KMS-11 (cell line): ENCODE measurements around the gene TIFAB.

Experiments used
- H2AFZ ChIP-seq: fragments of 200-600 bp; sonication (generic); 2 replicates; pipeline ENCODE4 v1.6.1; 2016; ENCODE audit warnings: antibody characterized with exemption, mixed run types, low read depth
- H3K27ac ChIP-seq: fragments of 200-600 bp; sonication (generic); 2 replicates; pipeline ENCODE4 v1.6.1; 2016; ENCODE audit warnings: mild to moderate bottlenecking, mixed run types
- H3K27me3 ChIP-seq: fragments of 200-600 bp; sonication (generic); 2 replicates; pipeline ENCODE4 v1.6.1; 2017; ENCODE audit warnings: mild to moderate bottlenecking, low read depth, mixed run types, moderate library complexity; ENCODE audit not compliant: insufficient read depth
- H3K36me3 ChIP-seq: fragments of 200-600 bp; sonication (generic); 2 replicates; pipeline ENCODE4 v1.6.1; 2017; ENCODE audit warnings: mild to moderate bottlenecking, mixed run types; ENCODE audit not compliant: insufficient read depth
- H3K4me1 ChIP-seq: fragments of 200-600 bp; sonication (generic); 2 replicates; pipeline ENCODE4 v1.6.1; 2016; ENCODE audit warnings: mild to moderate bottlenecking, low read depth, mixed run types; ENCODE audit not compliant: poor library complexity, severe bottlenecking
- H3K4me2 ChIP-seq: fragments of 200-600 bp; sonication (generic); 2 replicates; pipeline ENCODE4 v1.7.0; 2016; ENCODE audit warnings: mild to moderate bottlenecking, mixed run types
- H3K4me3 ChIP-seq: fragments of 200-600 bp; sonication (generic); IDR thresholded peaks from 2 replicates; pipeline ENCODE4 v1.6.1; 2017; ENCODE audit warnings: low read depth, low read length, mixed read lengths; ENCODE audit not compliant: insufficient read depth
- H3K79me2 ChIP-seq: fragments of 200-600 bp; sonication (generic); 2 replicates; pipeline ENCODE4 v1.6.1; 2016; ENCODE audit warnings: low read depth, mixed run types; ENCODE audit not compliant: insufficient read depth
- H3K9ac ChIP-seq: fragments of 200-600 bp; sonication (generic); 2 replicates; pipeline ENCODE4 v1.6.1; 2016; ENCODE audit warnings: mild to moderate bottlenecking, mixed run types
- H4K20me1 ChIP-seq: fragments of 200-600 bp; sonication (generic); 2 replicates; pipeline ENCODE4 v1.6.1; 2016; ENCODE audit warnings: mild to moderate bottlenecking, mixed run types; ENCODE audit not compliant: insufficient read depth
- TF ChIP-seq, protein P1 (sequence below): fragments of 200-600 bp; sonication (generic); conservative IDR thresholded peaks from 2 replicates; pipeline ENCODE4 v1.6.1; 2017; ENCODE audit warnings: low read depth, mild to moderate bottlenecking, antibody characterized with exemption, low read length, moderate library complexity, mixed read lengths

Gene TIFAB

GRCh38 chr5:135467871-135468485 is 15.8 kb upstream of the TIFAB start:
- Histone ChIP-seq H3K4me3 (no peak overlapping the region), H3K4me2 (no peak overlapping the region), H3K36me3 (no peaks in the 10 kb centered on the region), H3K27ac (no peak overlapping the region), H3K9ac (no peak overlapping the region), H3K79me2 (no peaks in the 10 kb centered on the region), H3K4me1 (peaks cover 3% of the 10 kb centered on the region), H3K27me3 (no peaks in the 10 kb centered on the region), H4K20me1 (no peaks in the 10 kb centered on the region), H2AFZ (no peak overlapping the region)
- TF ChIP-seq, protein P1, sequence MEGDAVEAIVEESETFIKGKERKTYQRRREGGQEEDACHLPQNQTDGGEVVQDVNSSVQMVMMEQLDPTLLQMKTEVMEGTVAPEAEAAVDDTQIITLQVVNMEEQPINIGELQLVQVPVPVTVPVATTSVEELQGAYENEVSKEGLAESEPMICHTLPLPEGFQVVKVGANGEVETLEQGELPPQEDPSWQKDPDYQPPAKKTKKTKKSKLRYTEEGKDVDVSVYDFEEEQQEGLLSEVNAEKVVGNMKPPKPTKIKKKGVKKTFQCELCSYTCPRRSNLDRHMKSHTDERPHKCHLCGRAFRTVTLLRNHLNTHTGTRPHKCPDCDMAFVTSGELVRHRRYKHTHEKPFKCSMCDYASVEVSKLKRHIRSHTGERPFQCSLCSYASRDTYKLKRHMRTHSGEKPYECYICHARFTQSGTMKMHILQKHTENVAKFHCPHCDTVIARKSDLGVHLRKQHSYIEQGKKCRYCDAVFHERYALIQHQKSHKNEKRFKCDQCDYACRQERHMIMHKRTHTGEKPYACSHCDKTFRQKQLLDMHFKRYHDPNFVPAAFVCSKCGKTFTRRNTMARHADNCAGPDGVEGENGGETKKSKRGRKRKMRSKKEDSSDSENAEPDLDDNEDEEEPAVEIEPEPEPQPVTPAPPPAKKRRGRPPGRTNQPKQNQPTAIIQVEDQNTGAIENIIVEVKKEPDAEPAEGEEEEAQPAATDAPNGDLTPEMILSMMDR, result no peak

DNA sequence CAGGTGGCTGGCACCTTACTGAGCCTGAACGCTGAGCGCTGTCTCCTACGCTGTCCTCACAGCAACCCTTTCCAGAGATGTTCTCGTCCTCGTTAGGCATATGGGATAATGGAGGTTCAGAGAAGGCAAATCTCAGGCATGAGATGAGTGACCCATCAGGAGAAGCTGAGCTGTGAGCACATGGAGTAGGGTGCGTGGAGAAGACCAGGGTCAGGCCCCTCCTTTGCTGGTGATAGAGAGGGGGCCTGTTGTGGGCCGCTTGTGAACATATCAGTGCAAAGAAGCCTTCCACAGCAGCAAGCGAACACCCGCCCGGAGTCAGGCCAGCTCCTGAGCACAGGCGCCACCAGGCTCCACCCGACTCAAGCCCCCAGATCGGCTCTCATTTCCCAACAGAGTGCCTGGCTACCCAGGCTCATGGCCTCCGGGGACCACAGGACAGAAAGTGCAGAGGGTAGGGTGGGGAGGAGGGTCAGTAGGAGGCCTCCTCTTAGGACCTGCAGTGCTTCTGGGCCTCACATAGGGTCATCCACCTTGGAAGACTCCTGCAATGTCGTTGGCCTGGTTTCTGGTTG is 15.0 kb upstream of the TIFAB start:
- H3K4me2 ChIP-seq, result no peak overlapping the region
- H3K9ac ChIP-seq, result no peak overlapping the region

GRCh38 chr5:135466178-135467050 is 14.3 kb upstream of the TIFAB start:
- Histone ChIP-seq H3K36me3 (no peaks in the 10 kb centered on the region), H3K9ac (no peak overlapping the region), H4K20me1 (no peaks in the 10 kb centered on the region), H3K27me3 (no peaks in the 10 kb centered on the region), H3K79me2 (no peaks in the 10 kb centered on the region), H3K4me2 (peak overlapping the region; percentile 62; the same call in 1 of the 2 replicates), H3K4me1 (peaks cover 3% of the 10 kb centered on the region), H3K4me3 (no peak overlapping the region), H3K27ac (no peak overlapping the region), H2AFZ (peak overlapping the region; percentile 95)
- TF ChIP-seq, protein P1, result peak; percentile 83

More for the DNA sequence above, 15.0 kb upstream of the TIFAB start:
- Histone ChIP-seq H3K4me3 (no peak overlapping the region), H4K20me1 (no peaks in the 10 kb centered on the region), H2AFZ (no peak overlapping the region), H3K27ac (no peak overlapping the region), H3K27me3 (no peaks in the 10 kb centered on the region), H3K79me2 (no peaks in the 10 kb centered on the region), H3K4me1 (peaks cover 3% of the 10 kb centered on the region), H3K36me3 (no peaks in the 10 kb centered on the region)
- TF ChIP-seq, protein P1, result no peak

GRCh38 chr5:135465391-135466122 is 13.4 kb upstream of the TIFAB start:
- Histone ChIP-seq H3K4me2 (peak overlapping the region; percentile 62; the same call in 1 of the 2 replicates), H3K9ac (no peak overlapping the region), H3K4me3 (no peak overlapping the region), H3K79me2 (no peaks in the 10 kb centered on the region), H4K20me1 (no peaks in the 10 kb centered on the region), H2AFZ (peak overlapping the region; percentile 95; the same call in 1 of the 2 replicates), H3K4me1 (peaks cover 3% of the 10 kb centered on the region), H3K36me3 (no peaks in the 10 kb centered on the region), H3K27me3 (no peaks in the 10 kb centered on the region), H3K27ac (no peak overlapping the region)
- TF ChIP-seq, protein P1, result no peak
